Epithelial cell of esophagus (primary cell): ENCODE results near the gene GOLGA3.
"Not testable (repeated sequence)": the region's sequence is repeated elsewhere in the genome, so short reads cannot be mapped to it uniquely, and the experiment has no call there.

ENCODE experiments used
- DNase-seq: peaks from one replicate; pipeline ENCODE4 v3.0.0; 2010; ENCODE audit warnings: low read depth
- H3K4me3 ChIP-seq: 2 replicates; pipeline ENCODE4 v1.5.1; 2011; ENCODE audit warnings: mild to moderate bottlenecking, low read length, control low read depth
- CTCF ChIP-seq: IDR thresholded peaks from 2 replicates; pipeline ENCODE4 v1.5.1; 2011; ENCODE audit warnings: low read depth, mild to moderate bottlenecking, low read length, control low read depth, inconsistent platforms; ENCODE audit not compliant: insufficient read depth; ENCODE audit errors: missing control alignments

Gene GOLGA3

GRCh38 chr12:132841151-132841550, 12.5 kb upstream of the GOLGA3 start:
- no peak for TF ChIP-seq CTCF
- no peak for DNase-seq

GRCh38 chr12:132840536-132840935, 11.9 kb upstream of the GOLGA3 start:
- no peak overlapping the region for H3K4me3 ChIP-seq
- DNase-seq: no peak
- TF ChIP-seq CTCF: no peak

More at GRCh38 chr12:132841151-132841550, 12.5 kb upstream of the GOLGA3 start:
- H3K4me3 ChIP-seq: no peak overlapping the region

GRCh38 chr12:132839558-132840235, 11.0 kb upstream of the GOLGA3 start:
- DNase-seq: no peak
- TF ChIP-seq CTCF: no peak
- no peak overlapping the region for H3K4me3 ChIP-seq

- no peak for DNase-seq
- no peak overlapping the region for H3K4me3 ChIP-seq
- no peak for TF ChIP-seq CTCF
Measured at GRCh38 chr12:132838410-132839080, 9.9 kb upstream of the GOLGA3 start.

- H3K4me3 ChIP-seq: no peak overlapping the region
- DNase-seq: no peak
- no peak for TF ChIP-seq CTCF
Measured at GRCh38 chr12:132837693-132838409, 9.2 kb upstream of the GOLGA3 start.

GRCh38 chr12:132836795-132837331, 8.2 kb upstream of the GOLGA3 start:
- DNase-seq: no peak
- no peak overlapping the region for H3K4me3 ChIP-seq
- TF ChIP-seq CTCF: no peak

- DNase-seq, H3K4me3 ChIP-seq: not testable (repeated sequence)
Measured at GRCh38 chr12:132836230-132836629, 7.6 kb upstream of the GOLGA3 start.
